GM21367 (cell line): Measurements from ENCODE around the gene PPP1R13L.
A peak's percentile ranks its signal among the peaks of the same experiment; 100 is the strongest.
"Not testable (repeated sequence)": the region's sequence is repeated elsewhere in the genome, so short reads cannot be mapped to it uniquely, and the experiment has no call there.

Experiments
- ATAC-seq: cut with Tn5 transposase; IDR thresholded peaks from one replicate; pipeline ENCODE4 v1.9.1; 2021; ENCODE audit not compliant: unreplicated experiment

PPP1R13L gene

DNA sequence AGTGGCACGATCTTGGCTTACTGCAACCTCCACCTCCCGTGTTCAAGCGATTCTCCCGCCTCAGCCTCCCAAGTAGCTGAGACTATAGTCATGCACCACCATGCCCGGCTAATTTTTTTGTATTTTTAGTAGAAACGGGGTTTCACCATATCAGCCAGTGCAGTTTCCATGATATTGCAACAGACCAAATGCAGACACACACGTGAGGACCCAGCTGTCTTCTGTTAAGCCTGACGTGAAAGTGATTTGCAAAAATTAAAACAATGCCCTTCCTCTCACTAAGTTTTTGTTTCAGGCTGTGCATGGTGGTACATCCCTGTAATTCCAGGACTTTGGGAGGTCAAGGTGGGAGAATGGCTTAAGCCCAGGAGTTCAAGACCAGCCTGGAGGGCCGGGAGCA lies 26.1 kb upstream of the PPP1R13L start:
- ATAC-seq = not testable (repeated sequence)

DNA sequence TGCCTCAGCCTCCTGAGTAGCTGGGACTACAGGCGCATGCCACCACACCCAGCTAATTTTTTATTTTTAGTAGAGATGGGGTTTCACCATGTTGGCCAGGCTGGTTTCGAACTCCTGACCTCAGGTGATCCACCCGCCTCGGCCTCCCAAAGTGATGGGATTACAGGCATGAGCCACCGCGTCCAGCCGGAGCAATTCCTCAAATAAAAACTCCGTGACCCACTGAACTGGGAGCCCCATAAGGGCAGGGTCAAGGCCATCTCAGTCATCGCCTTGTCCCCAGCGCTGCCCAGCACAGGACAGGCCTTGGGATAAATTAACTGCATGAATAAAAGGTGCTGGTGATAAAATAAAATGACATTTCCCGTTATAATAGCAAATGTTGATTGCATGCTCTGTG lies 25.0 kb upstream of the PPP1R13L start:
- ATAC-seq = not testable (repeated sequence)

- ATAC-seq = no peak
Measured at GRCh38 chr19:45428384-45429231, 23.7 kb upstream of the PPP1R13L start.

DNA sequence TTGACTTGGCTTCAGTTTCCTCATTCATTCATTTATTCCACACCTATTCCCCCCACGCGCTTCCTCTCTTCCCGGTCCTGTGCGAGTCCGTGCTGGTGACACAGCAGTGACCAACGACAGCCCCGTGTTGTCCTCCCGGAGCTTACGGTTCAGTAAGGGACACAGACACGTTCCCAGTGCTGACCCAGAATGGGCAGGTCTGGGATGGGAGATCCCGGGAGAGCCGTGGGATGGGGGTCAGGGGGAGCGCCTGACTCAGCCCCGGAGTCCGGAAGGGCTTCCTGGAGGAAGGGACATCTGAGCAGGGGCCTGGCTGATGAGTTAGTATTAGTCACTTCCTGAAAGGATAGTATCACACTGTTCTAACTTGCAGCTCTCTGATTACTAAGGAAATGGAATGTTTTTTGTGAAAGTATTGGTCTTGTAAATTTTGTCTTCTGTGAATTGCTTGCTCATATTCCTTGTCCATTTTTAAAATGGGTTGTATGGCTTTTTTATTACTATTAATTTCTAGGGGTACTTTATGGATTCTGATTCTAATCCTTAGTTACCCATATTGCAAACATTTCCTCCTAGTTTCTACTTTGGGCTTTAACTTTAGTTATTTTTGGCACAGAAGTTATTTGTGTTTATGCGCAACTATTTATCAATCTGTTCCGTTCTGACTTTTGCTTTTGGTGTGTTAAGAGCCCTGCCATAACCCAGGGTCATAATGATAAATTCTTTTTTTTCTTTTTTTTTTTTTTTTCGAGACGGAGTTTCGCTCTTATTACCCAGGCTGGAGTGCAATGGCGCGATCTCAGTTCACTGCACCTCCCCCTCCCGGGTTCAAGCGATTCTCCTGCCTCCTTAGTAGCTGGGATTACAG lies 19.6 kb upstream of the PPP1R13L start:
- ATAC-seq = no peak

GRCh38 chr19:45423589-45424190 lies 18.8 kb upstream of the PPP1R13L start, which contains the start of gene ERCC1:
TSS of gene ERCC1 (minus strand) at chr19:45423917. CDS start at chr19:45423374, 543 bp downstream.
- peak; percentile 56 for ATAC-seq

- no peak for ATAC-seq
Measured at GRCh38 chr19:45423033-45423588, 18.2 kb upstream of the PPP1R13L start.

DNA sequence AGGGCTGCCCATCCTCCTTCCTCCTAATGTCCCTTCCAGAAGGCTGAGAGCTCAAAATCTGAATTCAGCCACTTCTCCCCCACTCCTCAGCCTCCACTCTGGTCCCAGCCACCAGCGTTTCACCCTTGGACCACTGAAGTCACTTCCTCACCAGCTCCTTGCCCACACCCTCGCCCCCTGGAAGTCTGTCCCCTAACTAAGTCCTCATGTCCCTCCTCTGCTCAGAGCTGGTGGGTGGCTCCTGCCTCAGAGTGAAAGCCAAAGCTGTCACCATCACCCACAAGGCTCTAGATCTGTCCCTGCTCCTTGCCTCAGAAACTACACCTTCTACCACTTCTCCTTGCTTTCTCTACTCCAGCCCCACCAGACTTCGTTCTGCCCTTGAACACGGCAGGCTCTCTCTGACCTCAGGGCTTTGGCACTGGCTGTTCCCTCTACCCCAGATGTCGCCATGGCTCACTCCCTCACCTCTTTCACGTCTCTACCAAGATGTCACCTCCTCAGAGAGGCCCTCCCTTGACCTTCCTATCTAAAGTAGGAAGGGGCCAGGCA lies 17.2 kb upstream of the PPP1R13L start:
- ATAC-seq = no peak

DNA sequence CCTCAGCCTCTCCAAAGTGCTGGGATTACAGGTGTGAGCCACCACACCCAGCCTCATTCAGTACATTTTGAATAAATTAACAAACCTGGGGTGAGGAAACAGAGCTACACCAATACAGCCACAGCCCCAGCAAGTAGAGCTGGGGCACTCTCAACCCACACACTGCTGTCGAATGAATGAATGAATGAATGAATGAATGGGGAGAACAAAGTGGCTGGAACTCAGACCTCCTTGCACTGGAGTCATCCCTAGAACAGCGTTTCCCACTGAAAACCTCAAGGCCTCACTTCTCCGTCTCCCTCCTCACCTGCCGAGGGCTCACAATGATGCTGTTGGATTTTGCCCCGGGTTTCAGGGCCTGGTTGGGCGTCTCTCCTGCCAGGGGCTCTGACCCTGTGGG lies 16.0 kb upstream of the PPP1R13L start:
- ATAC-seq = no peak

- no peak for ATAC-seq
Measured at GRCh38 chr19:45420356-45420755, 15.5 kb upstream of the PPP1R13L start.

GRCh38 chr19:45419895-45420294 lies 15.0 kb upstream of the PPP1R13L start:
- ATAC-seq = no peak

GRCh38 chr19:45419396-45419795 lies 14.5 kb upstream of the PPP1R13L start:
- ATAC-seq = peak; percentile 50

DNA sequence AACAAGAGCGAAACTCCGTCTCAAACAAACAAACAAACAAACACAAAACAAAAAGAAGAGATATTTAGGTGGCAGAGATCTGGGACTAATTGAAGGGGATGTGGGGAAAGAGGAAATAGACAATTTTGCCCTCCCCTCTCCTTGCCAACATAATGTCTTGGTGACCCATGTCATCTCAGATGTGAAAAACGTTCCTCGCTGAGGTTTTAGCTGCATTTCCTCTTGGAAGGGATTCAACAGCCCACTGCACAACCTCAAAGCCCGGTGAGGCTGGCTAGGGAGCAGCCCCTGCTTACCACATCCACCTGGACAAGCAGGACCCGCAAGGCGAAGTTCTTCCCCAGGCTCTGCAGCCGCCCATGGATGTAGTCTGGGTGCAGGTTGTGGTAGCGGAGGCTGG lies 13.9 kb upstream of the PPP1R13L start:
- ATAC-seq = no peak

DNA sequence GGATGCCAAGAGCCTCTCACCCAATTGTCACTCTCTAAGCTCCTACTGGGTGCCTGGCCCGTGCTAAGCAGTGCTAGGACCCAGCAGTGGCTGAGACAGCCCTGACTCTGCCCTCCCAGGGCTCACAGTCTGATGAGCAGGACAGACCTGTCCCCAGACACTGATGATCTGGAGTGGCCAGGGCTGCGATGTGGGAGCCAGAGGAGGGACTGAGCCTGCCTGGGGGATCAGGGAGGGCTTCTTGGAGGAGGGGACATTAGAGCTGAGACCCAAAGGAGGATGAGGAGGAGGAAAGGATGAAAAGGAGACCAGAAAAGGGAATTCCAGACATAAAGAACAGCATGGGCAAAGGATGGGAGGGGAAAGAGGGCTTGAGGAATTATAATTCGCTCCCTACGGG lies 12.3 kb upstream of the PPP1R13L start:
- ATAC-seq = no peak

DNA sequence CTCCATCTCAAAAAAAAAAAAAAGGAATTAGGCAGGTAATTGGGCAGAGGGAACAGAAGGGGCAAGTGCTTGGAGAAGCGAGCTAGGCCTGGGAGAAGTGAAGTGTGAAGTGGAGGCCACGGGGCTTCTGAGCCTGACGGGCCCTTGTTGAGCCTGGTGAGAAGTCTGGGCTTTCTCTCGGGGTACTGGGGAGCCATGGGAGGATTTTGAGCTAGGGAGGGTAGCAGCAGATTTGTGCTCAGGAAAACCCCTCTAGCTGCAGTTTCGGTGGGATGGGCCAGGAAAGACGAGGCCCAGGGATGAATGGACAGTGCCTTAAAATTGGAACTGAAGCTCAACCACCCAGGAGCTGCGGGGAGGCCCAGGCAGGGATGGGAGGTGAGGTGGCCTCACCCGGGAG lies 9.6 kb upstream of the PPP1R13L start:
- ATAC-seq = no peak

DNA sequence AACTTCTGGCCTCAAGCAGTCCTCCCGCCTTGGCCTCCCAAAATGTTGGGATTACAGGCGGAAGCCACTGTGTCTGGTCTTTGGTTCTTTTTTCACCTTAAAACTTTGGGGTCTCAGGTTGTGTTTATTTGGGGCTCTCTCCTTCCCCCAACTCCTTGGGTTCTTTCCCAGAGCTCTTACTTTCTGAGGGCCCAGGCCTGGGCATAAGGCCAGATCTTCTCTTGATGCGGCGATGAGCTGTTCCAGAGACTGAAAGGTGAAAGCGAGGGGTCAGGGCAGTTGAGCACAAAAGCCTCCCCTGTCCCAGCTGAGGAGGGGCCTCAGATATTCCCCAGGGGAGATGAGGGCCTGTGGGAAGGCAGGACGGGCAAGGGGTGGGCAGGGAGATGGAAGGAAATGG lies 8.6 kb upstream of the PPP1R13L start:
- no peak for ATAC-seq

DNA sequence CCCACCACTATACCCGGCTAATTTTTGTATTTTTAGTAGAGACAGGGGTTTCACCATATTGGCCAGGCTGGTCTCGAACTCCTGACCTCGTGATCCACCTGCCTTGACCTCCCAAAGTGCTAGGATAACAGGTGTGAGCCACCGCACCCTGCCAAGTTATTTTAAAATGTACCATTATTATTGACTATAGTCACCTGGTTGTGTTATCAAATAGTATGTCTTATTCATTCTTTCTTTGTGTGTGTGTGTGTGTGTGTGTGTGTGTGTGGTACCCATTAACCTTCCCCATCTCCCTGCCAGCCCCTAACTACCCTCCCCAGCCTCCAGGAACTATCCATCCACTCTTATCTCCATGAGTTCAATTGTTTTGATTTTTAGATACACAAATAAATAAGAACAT lies 5.5 kb upstream of the PPP1R13L start:
- not testable (repeated sequence) for ATAC-seq

DNA sequence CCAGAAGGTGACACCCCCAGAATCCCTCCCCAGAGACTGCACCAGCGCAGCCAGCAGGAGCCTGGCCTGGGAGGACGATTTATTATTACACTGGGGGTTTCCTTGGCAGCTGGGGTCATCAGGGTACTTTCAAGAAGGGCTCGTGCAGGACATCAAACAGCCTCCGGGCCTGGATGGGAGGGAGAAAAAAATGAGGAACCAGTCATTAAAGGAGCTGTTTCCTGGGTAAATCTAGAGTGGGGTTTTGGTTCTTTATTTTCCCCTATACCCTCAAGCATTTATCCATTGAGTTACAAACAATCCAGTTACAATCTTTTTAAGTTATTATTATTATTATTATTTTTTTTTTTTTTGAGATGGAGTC lies 4.7 kb upstream of the PPP1R13L start:
- no peak for ATAC-seq

- ATAC-seq = no peak
Measured at GRCh38 chr19:45408830-45409556, 4.1 kb upstream of the PPP1R13L start.

DNA sequence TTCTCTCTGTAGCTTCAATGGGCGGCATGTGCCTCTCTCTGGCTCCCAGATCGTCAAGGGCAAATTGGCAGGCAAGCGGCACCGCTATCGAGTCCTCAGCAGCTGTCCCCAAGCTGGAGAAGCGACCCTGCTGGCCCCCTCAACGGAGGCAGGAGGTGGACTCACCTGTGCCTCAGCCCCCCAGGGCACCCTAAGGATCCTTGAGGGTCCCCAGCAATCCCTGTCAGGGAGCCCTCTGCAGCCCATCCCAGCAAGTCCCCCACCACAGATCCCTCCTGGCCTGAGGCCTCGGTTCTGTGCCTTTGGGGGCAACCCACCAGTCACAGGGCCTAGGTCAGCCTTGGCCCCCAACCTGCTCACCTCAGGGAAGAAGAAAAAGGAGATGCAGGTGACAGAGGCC lies 3.3 kb upstream of the PPP1R13L start:
- ATAC-seq = no peak

GRCh38 chr19:45407585-45407984 lies 2.7 kb upstream of the PPP1R13L start:
- ATAC-seq = not testable (repeated sequence)

DNA sequence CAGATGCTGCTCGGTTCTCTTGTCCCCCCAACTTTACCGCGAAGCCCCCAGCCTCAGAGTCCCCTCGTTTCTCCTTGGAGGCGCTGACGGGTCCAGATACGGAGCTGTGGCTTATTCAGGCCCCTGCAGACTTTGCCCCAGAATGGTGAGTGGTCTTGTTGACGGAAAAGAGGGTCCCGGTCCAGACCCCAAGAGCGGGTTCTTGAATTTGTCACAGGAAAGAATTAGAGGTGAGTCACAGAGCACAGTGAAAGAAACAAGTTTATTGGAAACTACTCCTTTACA lies 2.2 kb upstream of the PPP1R13L start:
- ATAC-seq = no peak
